GM18909 (cell line): ENCODE results near the gene MYH1.
"Not testable (repeated sequence)": the region's sequence is repeated elsewhere in the genome, so short reads cannot be mapped to it uniquely, and the experiment has no call there.

Experiments used
- ATAC-seq: cut with Tn5 transposase; IDR thresholded peaks from one replicate; pipeline ENCODE4 v1.9.1; 2021; ENCODE audit warnings: mild to moderate bottlenecking; ENCODE audit not compliant: unreplicated experiment, poor library complexity

Gene MYH1

DNA sequence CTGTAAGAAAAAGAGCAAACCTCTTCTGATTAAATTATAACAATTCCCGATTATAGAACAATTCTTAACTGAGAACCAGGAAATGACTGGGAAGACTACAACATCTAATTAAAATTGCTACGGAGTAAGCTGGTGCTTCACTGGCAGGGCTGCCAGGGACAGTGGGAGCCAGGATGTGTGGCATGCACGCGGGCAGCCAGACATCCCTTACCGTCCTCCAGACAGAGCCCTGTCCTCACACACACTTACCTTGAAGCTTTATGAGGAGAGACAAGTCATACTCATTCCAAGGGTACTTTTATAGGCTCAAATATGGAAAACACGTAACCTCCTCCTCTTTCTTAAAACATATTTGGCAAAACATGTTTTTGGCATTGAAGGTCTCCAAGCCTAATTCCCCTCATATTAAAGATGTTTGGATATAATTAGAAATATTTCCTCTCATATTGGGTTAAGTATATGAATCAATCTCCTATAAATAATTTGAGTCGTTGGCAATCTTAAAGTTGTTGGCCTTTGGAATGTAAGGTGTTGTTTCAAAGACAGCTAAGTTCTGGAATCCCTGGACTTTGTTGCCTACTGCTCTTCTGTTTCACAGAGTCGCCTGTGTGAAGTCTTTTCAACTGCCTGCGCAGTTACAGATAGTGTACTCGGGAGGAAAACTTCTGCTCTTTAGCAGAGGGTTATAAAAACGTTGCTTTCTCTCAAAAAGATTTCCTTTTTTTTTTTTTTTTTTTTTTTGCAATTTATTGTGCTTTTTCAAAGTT, at the start of gene MYH1:
TSS of gene MYH1 (minus strand) at position 272 of the 767 bp plus-strand sequence. CDS start 1,900 bp downstream, outside the sequence.
- ATAC-seq, result no peak

- ATAC-seq, result no peak
Measured at GRCh38 chr17:10563991-10564660, 45.8 kb upstream of the MYH1 start.

- ATAC-seq, result no peak
Measured at GRCh38 chr17:10558049-10558448, 39.7 kb upstream of the MYH1 start.

- no peak for ATAC-seq
Measured at GRCh38 chr17:10557422-10557821, 39.1 kb upstream of the MYH1 start.

- no peak for ATAC-seq
Measured at GRCh38 chr17:10556301-10557005, 38.1 kb upstream of the MYH1 start.

DNA sequence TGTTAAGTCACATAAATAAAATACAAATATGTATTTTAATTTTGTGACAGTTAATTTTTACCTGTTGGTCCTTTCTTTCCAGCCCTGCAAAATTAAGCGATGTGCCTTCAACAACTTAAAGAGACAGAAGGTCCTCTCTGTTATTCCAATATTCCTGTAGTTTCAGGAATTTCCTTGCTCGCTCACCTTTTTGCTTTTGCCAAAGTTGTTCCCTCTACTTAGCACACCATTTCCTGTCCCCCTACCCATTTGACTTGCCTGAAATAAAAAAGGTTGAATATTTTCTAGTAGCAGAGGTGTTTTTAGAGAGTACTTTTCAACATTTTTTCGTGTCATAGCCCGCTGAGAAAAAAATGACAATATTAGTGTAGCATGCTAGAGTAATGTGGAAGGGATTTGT, 31.7 kb upstream of the MYH1 start:
- ATAC-seq, result no peak

DNA sequence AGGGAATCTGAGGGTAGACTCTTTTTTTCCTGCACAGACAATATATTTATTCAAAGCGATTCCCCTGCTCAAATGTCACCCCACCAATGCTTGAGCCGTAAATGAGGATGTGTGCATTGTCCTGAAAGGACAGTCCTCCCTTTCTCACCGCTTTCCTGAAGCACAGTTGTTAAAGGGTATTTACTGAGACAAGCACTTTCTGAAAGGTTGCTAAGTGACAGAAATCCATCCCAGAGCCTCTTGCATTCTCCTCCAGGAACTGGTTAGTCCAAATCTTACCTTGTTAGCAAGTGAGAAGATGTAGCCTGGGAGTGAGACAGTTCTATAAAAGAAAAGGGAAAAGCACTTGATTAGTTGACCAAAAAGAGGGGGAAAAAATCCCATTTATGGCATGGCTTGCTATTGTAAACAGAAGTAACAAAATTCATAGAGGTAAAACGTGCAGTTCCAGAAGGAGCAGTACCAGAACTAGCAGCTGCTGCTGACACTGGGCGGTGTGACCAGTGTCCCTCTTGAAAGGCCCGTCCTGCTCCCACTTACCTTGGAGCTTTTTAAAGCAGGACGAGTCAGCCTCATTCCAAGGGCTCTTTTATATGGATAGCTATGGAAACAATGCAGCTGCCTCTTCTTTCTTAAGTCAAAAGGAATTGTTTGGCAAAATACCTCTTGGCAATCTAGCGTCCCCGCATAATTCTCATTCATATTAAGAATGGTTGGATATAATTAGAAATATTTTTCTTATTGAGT, 30.9 kb upstream of the MYH1 start, which contains the start of gene MYH2:
TSS of gene MYH2 (minus strand) at position 563 of the 747 bp plus-strand sequence. CDS start 1,738 bp downstream, outside the sequence.
- no peak for ATAC-seq

DNA sequence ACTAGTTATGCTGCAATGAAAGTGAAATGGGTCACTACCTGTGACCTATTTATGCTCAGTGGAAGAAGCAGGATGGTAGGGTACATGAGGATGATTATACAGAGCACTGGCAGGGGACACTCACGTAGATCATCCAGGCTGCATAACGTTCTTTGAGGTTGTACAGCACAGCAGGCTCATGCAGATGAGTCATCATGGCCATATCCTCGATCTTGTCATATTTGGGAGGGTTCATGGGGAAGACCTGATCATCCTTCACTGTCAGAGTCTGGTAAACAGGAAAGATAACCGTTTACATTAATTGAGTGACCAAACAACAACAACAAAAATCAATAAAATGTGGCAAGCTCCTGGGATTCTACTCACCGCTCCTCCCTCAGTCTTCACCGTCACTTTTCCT, 29.0 kb upstream of the MYH1 start:
- no peak for ATAC-seq

- ATAC-seq, result not testable (repeated sequence)
Measured at GRCh38 chr17:10543486-10543885, 25.1 kb upstream of the MYH1 start.

GRCh38 chr17:10541179-10541578, 22.8 kb upstream of the MYH1 start:
- ATAC-seq, result not testable (repeated sequence)

- ATAC-seq, result no peak
Measured at GRCh38 chr17:10532026-10532425, 13.7 kb upstream of the MYH1 start.

DNA sequence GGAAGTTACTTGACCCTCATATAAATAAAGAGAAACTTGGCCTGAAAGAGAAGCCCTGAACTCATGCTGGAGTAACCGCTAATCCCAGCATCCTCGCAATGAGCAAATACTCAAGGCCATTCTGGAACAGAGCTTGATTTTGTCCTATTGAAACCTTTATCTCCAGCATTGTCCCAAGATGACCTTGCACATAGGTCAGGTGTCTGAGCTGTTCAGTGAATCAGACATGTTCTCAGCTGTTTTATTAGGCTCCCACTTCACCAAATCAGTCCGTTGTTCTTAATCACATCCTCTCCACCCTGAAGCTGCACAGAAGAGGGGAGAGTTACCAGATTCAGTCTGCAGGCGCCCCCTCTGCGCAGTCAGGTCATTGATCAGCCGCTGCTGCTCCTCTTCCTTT, 9.1 kb upstream of the MYH1 start:
- ATAC-seq, result no peak

DNA sequence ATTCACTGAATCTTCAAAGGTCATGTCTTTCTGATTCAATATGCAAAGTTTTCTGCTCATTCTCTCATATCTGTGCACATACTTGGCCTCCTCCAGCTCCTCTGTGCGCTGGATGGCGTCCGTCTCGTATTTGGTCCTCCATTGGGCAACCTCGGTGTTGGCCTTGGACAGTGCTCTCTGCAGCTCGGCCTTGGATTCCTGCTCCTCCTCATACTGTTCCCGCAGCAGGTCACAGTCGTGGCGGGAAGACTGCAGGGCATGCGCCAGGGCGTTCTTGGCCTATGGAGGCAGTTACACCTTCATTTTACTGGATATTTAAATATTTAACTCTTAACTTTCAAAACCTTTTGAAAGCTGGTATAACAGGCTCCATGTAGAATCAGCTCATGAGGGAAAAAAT, 8.2 kb upstream of the MYH1 start:
- ATAC-seq, result no peak

GRCh38 chr17:10523064-10523463, 4.7 kb upstream of the MYH1 start:
- ATAC-seq, result no peak

GRCh38 chr17:10521949-10522348, 3.6 kb upstream of the MYH1 start:
- no peak for ATAC-seq

GRCh38 chr17:10516638-10517037, 1.7 kb downstream of the MYH1 start:
- no peak for ATAC-seq

DNA sequence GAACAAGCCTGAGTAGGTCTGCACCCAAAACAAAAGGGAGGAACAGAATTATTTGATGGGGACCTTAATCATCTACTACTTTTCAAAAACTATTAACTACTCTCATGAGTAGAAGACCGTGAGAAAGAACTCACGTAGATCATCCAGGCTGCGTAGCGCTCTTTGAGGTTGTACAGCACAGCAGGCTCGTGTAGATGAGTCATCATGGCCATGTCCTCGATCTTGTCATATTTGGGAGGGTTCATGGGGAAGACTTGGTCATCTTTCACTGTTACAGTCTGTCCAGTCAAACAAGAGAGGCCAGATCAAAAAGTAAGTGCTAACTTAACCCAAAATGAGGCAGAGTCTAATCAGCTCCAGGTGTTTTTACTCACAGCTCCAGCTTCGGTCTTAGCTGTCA, 2.3 kb downstream of the MYH1 start:
- ATAC-seq, result no peak

- no peak for ATAC-seq
Measured at GRCh38 chr17:10513299-10514067, 4.9 kb downstream of the MYH1 start.

GRCh38 chr17:10512856-10513255, 5.5 kb downstream of the MYH1 start:
- ATAC-seq, result no peak

DNA sequence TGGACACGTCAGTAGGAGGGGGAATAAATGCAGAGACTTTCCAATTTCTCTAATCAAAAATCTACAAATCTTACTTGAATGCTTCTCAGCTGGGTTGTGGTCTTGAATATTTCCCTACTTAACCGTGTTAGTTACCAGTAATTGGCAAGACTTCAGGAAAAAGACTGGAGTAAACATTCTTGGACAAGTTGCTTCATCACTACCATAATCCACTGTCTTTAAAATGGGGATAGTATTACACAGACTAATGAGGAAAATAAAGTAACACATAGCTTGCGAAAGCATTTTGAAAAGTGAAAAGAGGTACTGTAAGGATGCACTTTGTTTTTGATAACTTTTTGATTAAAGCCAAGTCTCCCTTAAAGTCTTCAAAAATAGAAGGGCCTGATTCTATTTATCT, 18.4 kb downstream of the MYH1 start:
- no peak for ATAC-seq
